ENCODE data around the gene KDM4B.
"Not testable (repeated sequence)": the region's sequence is repeated elsewhere in the genome, so short reads cannot be mapped to it uniquely, and the experiment has no call there.

The KDM4B gene

DNA sequence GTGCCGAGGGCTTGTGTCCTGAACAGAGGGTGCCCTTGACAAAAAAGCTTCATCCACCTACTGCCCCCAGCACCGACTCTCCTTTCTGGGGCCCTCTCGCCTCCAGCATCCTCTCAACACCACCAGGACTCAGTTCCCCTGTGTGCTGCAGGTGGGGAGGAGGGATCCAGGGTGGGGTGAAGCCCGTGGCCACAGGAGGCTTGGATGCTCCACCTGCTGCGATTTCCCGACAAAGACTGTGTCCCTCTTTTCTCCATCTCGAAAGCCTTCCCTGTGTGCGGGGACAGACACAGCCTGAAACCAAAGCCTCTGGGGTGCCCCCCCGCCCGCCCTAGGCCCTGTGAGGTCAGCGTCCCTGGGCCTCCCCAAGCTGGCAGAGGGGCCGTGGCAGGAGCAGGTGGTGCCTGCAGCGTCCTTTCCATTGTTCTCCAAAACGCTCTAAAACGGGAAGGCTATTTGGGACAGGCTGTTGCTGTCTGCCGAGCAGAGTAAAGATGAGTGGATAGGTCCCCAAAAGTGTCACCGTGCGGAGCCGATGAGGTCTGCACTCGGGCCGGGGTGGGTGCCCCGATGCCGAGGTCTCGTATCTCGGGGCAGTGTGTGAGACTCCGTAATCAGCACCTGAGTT lies 186.0 kb downstream of the KDM4B start:
- no peak for DNase-seq

- no peak for DNase-seq
Observed at GRCh38 chr19:5155586-5156210, 186.8 kb downstream of the KDM4B start.

DNA sequence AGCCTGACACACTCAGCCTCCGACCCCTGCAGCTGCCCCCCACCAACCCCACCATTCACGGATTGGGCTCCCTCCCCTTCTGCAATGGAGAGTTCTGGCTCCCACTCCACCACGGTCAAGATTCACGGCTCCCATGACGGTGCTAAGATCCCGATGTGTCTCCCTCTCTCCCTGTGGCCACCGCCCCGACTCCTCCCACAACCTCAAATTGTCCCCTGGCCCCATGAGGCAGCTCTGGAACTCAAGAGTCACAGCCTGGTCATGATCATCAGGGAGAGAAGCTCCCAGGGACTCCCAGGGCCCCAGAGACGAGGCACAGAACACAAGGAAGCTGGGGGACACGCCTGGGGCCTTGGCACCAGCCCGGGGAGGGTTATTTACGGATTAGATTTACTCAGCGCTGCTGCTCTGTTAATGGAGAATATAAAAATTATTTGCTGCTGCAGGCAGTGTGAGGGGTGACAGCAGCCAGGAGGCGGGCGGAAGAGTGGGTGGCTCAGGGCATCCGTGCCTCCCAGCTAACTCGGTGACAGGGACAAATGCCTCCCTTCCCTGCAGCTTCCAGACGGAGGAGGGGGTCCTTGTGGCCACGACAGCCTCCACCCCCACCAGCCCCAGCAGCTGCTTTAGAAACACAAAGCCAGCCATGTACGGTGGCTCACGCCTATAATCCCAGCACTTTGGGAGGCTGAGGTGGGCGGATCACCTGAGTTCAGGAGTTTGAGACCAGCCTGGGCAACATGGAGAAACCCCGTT lies 187.5 kb downstream of the KDM4B start:
- no peak for DNase-seq

DNA sequence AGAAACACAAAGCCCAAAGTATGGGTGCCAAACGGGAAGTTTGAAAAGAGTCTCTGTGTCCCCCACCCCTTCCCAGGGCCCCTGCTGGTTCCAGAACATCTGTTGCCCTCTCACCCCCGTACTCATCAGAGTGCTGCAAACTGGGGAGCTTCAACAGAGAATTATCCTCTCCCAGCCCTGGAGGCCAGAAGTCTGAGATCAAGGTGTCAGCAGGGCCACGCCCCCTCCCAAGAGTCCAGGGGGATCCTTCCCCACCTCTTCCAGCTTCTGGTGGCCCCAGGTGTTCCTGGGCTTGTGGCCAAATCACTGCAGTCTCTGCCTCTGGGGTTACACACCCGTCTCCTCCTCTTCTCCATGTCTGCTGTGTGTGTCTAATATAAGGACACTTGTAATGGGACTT lies 188.3 kb downstream of the KDM4B start:
- no peak for DNase-seq

DNA sequence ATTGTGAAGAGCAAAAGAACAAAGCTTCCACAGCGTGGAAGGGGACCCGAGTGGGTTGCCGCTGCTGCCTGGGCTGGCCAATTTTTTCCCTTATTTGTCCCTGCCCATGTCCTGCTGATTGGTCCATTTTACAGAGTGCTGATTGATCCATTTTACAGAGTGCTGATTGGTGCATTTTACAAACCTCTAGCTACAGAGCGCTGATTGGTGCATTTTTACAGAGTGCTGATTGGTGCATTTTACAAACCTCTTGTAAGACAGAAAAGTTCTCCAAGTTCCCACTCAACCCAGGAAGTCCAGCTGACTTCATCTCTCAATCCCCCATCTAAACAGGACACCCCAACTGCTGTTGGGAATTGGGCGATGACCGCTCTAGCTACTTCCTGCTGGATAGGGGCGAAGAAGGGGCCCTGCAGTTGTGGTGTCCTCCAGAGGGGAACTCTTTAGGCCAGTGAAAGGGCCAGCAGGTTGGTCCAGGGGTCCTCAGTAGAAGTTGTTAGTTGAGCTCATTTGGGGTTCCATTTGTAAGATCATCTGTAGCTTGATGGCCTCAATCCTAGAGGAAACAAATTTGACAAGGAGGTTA lies 189.7 kb downstream of the KDM4B start:
- DNase-seq, result not testable (repeated sequence)

- DNase-seq, result not testable (repeated sequence)
Observed at GRCh38 chr19:5160158-5160795, 191.4 kb downstream of the KDM4B start.

DNA sequence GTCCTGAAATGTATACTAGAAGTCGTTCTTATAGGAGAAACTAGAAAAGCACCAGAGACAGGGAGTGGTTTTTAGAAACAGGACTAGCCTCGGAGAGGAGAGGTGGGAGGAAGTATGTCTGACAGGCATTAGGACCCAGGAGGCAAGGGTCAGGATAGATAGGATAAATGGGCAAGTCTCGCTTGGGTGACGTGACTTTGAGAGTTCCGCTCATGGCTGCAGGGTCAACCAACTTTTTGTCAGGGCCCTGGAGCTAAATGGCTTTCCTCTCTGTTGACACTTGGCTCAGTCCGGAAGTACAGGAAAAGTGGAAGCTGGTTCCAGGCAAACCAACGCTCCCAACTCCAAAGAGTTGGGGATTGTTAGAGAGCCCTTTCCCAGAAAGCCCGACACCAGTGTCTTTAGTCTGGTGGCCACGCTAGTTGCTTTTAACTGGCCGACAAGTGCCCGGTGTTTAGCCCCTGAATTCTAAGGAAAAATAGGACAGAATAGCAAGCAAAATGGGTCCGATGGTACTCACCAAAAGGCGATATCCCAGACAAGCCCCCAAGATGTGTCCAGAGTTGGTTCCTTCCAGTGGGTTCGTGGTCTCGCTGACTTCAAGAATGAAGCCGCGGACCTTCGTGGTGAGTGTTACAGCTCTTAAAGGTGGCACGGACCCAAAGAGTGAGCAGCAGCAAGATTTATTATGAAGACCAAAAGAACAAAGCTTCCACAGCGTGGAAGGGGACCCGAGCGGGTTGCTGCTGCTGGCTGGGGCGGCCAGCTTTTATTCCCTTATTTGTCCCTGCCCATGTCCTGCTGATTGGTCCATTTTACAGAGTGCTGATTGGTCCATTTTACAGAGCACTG lies 196.2 kb downstream of the KDM4B start:
- not testable (repeated sequence) for DNase-seq

GRCh38 chr19:5165697-5166019 lies 196.7 kb downstream of the KDM4B start:
- no peak for DNase-seq

DNA sequence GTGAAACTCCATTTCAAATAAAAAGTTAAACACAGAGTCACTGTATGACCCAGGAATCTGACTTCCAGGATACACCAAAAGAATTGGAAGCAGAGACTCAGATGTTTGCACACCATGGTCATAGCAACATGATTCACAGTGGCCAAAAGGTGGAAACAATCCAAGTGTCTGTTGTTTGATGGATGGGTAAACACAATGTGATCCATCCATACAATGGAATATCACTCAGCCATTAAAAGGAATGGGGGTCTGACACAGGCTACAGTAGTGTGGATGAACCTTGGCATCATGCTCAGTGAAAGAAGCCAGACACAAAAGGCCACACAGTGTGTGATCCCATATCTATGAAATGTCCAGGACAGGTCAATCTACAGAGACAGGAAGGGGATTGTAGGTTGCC lies 197.3 kb downstream of the KDM4B start:
- DNase-seq, result no peak

GRCh38 chr19:5170329-5170745 lies 201.4 kb downstream of the KDM4B start:
- DNase-seq, result peak; percentile 83 to 84

- no peak for DNase-seq
Observed at GRCh38 chr19:5171711-5172110, 202.8 kb downstream of the KDM4B start.

- no peak for DNase-seq
Observed at GRCh38 chr19:5172859-5173630, 204.1 kb downstream of the KDM4B start.

- no peak for DNase-seq
Observed at GRCh38 chr19:5173993-5174392, 205.1 kb downstream of the KDM4B start.

DNA sequence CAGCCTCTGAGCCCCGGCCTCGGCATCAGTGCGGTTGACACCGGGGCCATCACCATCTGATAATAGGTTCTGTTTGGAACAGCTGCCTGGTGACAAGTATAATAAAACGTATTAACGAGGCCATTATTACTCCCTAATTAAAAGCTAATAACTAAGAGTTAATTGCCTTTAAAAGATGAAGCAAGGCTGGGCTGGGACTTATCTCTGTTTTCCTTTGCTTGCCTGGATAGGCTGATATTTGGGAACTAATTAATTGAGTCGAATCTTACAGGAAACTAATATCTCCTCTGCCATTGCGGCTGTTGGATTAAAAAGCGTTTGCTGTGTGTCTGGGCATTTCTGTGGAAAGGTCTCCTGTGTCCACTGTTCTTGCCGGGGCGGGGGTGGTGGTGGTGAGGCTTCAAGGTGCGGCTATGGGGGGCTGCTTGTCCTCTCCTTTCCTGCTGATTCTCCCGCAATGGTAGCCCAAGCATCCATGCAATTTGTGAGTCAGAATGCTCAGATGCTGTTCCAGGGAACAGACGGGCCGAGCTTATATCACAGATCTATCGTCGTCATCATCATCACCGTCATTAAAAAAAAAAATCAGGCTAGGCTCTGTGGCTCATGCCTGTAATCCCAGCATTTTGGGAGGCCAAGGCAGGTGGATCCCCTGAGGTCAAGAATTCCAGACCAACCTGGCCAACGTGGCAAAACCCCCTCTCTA lies 209.0 kb downstream of the KDM4B start:
- DNase-seq, result no peak

GRCh38 chr19:5178841-5179240 lies 209.9 kb downstream of the KDM4B start:
- no peak for DNase-seq

GRCh38 chr19:5179256-5179655 lies 210.3 kb downstream of the KDM4B start:
- DNase-seq, result no peak

DNA sequence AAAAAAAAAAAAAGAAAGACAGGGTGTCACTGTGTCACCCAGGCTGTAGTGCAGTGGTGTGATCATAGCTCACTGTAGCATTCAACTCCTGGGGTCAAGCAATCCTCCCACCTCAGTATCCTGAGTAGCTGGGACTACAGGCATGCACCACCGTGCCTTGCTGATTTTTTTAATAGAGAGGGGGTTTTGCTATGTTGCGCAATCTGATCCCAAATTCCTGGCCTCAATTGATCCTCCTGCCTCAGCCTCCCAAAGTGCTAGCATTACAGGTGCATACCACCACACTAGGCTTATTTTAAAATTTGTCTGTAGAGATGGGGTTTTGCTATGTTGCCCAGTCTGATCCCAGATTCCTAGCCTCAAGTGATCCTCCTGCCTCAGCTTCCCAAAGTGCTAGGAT lies 212.4 kb downstream of the KDM4B start:
- DNase-seq, result no peak

DNA sequence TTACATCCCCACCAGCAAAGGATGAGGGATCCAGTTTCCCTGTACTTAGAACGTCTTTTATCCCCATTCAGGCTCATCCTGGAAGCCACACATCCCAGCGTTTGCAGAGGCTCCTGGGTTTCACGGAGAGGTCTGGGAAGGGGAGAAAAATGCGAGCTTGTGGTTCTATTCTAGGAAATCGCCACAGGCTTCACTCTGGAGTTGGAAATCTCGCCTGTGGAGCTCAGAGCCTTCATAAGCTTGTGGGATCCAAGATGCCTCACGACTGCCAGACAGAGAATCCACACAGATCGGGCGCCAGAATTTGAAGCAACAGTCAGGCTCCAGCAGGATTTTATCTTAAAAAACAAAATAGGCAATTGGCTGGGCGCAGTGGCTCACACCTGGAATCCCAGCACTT lies 213.8 kb downstream of the KDM4B start:
- DNase-seq, result no peak

DNA sequence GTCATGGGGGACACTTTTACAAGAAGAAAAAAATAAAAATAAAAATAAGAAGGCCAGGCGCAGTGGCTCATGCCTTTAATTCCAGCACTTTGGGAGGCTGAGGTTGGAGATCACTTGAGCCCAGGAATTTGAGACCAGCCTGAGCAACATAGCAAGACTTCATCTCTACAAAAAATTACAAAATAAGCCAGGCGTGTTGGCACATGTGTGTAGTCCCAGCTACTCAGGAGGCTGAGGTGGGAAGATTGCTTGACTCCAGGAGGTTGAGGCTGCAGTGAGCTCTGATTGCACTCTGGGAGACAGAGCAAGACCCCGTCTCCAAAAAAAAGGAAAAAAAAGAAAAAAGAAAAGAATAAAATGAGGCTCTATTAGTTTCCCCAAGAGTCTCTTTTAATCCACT lies 214.7 kb downstream of the KDM4B start:
- DNase-seq, result no peak

DNA sequence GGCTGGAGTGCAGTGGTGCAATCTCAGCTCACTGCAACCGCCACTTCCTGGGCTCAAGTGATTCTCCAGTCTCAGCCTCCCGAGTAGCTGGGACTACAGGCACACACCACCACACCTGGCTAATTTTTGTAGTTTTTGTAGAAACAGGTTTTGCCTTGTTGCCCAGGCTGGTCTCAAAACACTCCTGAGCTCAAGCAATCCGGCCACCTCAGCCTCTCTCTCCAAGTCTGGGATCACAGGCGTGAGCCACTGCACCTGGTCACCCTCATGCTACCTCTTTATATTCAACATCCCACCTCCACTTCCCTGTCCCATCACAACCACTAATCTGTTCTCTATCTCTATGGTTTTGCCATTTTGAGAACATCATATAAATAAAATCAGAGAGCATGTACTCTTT lies 216.0 kb downstream of the KDM4B start:
- DNase-seq, result no peak
